Neural cell (in vitro differentiated cells): ENCODE results near the gene TNFRSF13B.
"Not testable (repeated sequence)": the region's sequence is repeated elsewhere in the genome, so short reads cannot be mapped to it uniquely, and the experiment has no call there.

Experiments used
- CTCF ChIP-seq: fragments of 450-650 bp; IDR thresholded peaks from 2 replicates; pipeline ENCODE4 v1.5.1; 2014; ENCODE audit warnings: antibody characterized with exemption, mild to moderate bottlenecking, moderate library complexity; ENCODE audit not compliant: poor library complexity, severe bottlenecking
- EP300 ChIP-seq: fragments of 450-650 bp; conservative IDR thresholded peaks from 2 replicates; pipeline ENCODE4 v1.6.1; 2014; ENCODE audit warnings: antibody characterized with exemption, mild to moderate bottlenecking, moderate library complexity; ENCODE audit not compliant: poor library complexity, severe bottlenecking
- EZH2 ChIP-seq: fragments of 200-600, 300-800 bp; shearing (Covaris generic), sonication (generic); IDR thresholded peaks from 2 replicates; pipeline ENCODE4 v1.6.1; 2014; ENCODE audit warnings: antibody characterized with exemption, low read length, borderline replicate concordance, mild to moderate bottlenecking; ENCODE audit not compliant: insufficient read depth, poor library complexity, severe bottlenecking
- MXI1 ChIP-seq: fragments of 450-650 bp; conservative IDR thresholded peaks from 2 replicates; pipeline ENCODE4 v1.6.1; 2014; ENCODE audit warnings: antibody characterized with exemption, mild to moderate bottlenecking; ENCODE audit not compliant: poor library complexity, severe bottlenecking
- POLR2AphosphoS5 ChIP-seq: IDR thresholded peaks from 2 replicates; pipeline ENCODE4 v1.6.1; 2012
- RAD21 ChIP-seq: fragments of 450-650 bp; conservative IDR thresholded peaks from 2 replicates; pipeline ENCODE4 v1.6.1; 2014; ENCODE audit warnings: antibody characterized with exemption, mild to moderate bottlenecking, moderate library complexity
- REST ChIP-seq: IDR thresholded peaks from 2 replicates; pipeline ENCODE4 v1.6.1; 2012; ENCODE audit warnings: borderline replicate concordance
- SMC3 ChIP-seq: fragments of 450-650 bp; conservative IDR thresholded peaks from 2 replicates; pipeline ENCODE4 v1.6.1; 2014; ENCODE audit warnings: antibody characterized with exemption, mild to moderate bottlenecking, moderate library complexity; ENCODE audit not compliant: poor library complexity
- TAF1 ChIP-seq: IDR thresholded peaks from 2 replicates; pipeline ENCODE4 v1.6.1; 2012; ENCODE audit warnings: low read depth

GRCh38 chr17:16897211-16897896 lies 74.6 kb downstream of the TNFRSF13B start:
- not testable (repeated sequence) for TF ChIP-seq EP300, POLR2AphosphoS5, CTCF, EZH2, TAF1, REST, RAD21, MXI1, SMC3
